H9 (cell line): ENCODE results near the gene NRP1. TPM values are rescaled to one million over a fixed set of nuclear protein-coding genes. Genes with fewer than 3 reads are reported as not detected.

ENCODE experiments used
- DNase-seq: peaks from one replicate; pipeline ENCODE4 v3.0.0-alpha.2; 2017
- H2AFZ ChIP-seq: one replicate; pipeline ENCODE4 v1.6.1; 2013; ENCODE audit warnings: mild to moderate bottlenecking, low read length, control low read depth, moderate library complexity
- H2AK5ac ChIP-seq: 2 replicates; pipeline ENCODE4 v1.6.1; 2013; ENCODE audit warnings: low read length, control low read depth, mixed read lengths; ENCODE audit not compliant: insufficient read length
- H2BK120ac ChIP-seq: one replicate; pipeline ENCODE4 v1.6.1; 2013; ENCODE audit warnings: low read depth, mild to moderate bottlenecking, low read length, control low read depth, inconsistent platforms; ENCODE audit not compliant: poor library complexity, severe bottlenecking
- H2BK12ac ChIP-seq: 2 replicates; pipeline ENCODE4 v1.6.1; 2013; ENCODE audit warnings: low read length, control low read depth, mixed read lengths, low read depth; ENCODE audit not compliant: insufficient read length
- H2BK15ac ChIP-seq: 2 replicates; pipeline ENCODE4 v1.6.1; 2013; ENCODE audit warnings: low read depth, low read length, control low read depth
- H2BK20ac ChIP-seq: one replicate; pipeline ENCODE4 v1.6.1; 2013; ENCODE audit warnings: low read depth, mild to moderate bottlenecking, low read length, control low read depth, inconsistent platforms; ENCODE audit not compliant: poor library complexity, severe bottlenecking
- H2BK5ac ChIP-seq: 2 replicates; pipeline ENCODE4 v1.6.1; 2013; ENCODE audit warnings: low read length, control low read depth, mixed read lengths; ENCODE audit not compliant: insufficient read length
- H3K14ac ChIP-seq: 2 replicates; pipeline ENCODE4 v1.6.1; 2013; ENCODE audit warnings: low read length, control low read depth; ENCODE audit not compliant: insufficient read depth
- H3K18ac ChIP-seq: 2 replicates; pipeline ENCODE4 v1.6.1; 2013; ENCODE audit warnings: low read depth, mild to moderate bottlenecking, mixed read lengths, low read length, control low read depth; ENCODE audit not compliant: insufficient read length
- H3K23ac ChIP-seq: 2 replicates; pipeline ENCODE4 v1.6.1; 2013; ENCODE audit warnings: low read length, control low read depth, mixed read lengths, low read depth; ENCODE audit not compliant: insufficient read length
- H3K23me2 ChIP-seq: 2 replicates; pipeline ENCODE4 v1.6.1; 2013; ENCODE audit warnings: low read depth, mild to moderate bottlenecking, mixed read lengths, low read length, control low read depth; ENCODE audit not compliant: insufficient read length, poor library complexity, severe bottlenecking
- H3K27ac ChIP-seq: 2 replicates; pipeline ENCODE4 v1.5.1; 2013; ENCODE audit warnings: low read length, control low read depth, mixed read lengths, low read depth; ENCODE audit not compliant: insufficient read length
- H3K27me3 ChIP-seq: 2 replicates; pipeline ENCODE4 v1.6.1; 2013; ENCODE audit warnings: low read length, control low read depth, inconsistent platforms; ENCODE audit not compliant: insufficient read depth
- H3K4ac ChIP-seq: 2 replicates; pipeline ENCODE4 v1.6.1; 2013; ENCODE audit warnings: low read depth, mild to moderate bottlenecking, control low read depth, inconsistent platforms, low read length, moderate library complexity
- H3K4me1 ChIP-seq: 2 replicates; pipeline ENCODE4 v1.6.1; 2013; ENCODE audit warnings: low read length, control low read depth, inconsistent platforms; ENCODE audit not compliant: insufficient read depth
- H3K4me2 ChIP-seq: 2 replicates; pipeline ENCODE4 v1.6.1; 2013; ENCODE audit warnings: low read length, control low read depth, mixed read lengths; ENCODE audit not compliant: insufficient read length, insufficient read depth
- H3K56ac ChIP-seq: 2 replicates; pipeline ENCODE4 v1.6.1; 2013; ENCODE audit warnings: low read depth, mild to moderate bottlenecking, mixed read lengths, low read length, control low read depth; ENCODE audit not compliant: insufficient read length
- H3K79me1 ChIP-seq: 2 replicates; pipeline ENCODE4 v1.6.1; 2013; ENCODE audit warnings: low read depth, mild to moderate bottlenecking, moderate library complexity, low read length, control low read depth, inconsistent platforms; ENCODE audit not compliant: insufficient read depth, poor library complexity, severe bottlenecking
- H3K79me2 ChIP-seq: 2 replicates; pipeline ENCODE4 v1.6.1; 2013; ENCODE audit warnings: low read length, control low read depth, inconsistent platforms; ENCODE audit not compliant: insufficient read depth
- H3K9ac ChIP-seq: 2 replicates; pipeline ENCODE4 v1.6.1; 2013; ENCODE audit warnings: low read length, control low read depth, mixed read lengths; ENCODE audit not compliant: insufficient read length; ENCODE audit errors: extremely low read depth
- H3K9me3 ChIP-seq: one replicate; pipeline ENCODE4 v1.6.1; 2013; ENCODE audit warnings: low read depth, low read length, inconsistent platforms; ENCODE audit not compliant: control insufficient read depth
- H3T11ph ChIP-seq: one replicate; pipeline ENCODE4 v1.6.1; 2013; ENCODE audit warnings: mild to moderate bottlenecking, low read length, control low read depth, inconsistent platforms
- H4K20me1 ChIP-seq: one replicate; pipeline ENCODE4 v1.6.1; 2013; ENCODE audit not compliant: control insufficient read depth, insufficient read length, insufficient read depth
- H4K5ac ChIP-seq: 2 replicates; pipeline ENCODE4 v1.6.1; 2013; ENCODE audit warnings: low read depth, mild to moderate bottlenecking, mixed read lengths, low read length, control low read depth; ENCODE audit not compliant: insufficient read length
- H4K8ac ChIP-seq: replicated peaks from 2 replicates; pipeline ENCODE4 v1.6.1; 2013; ENCODE audit warnings: low read length, control low read depth, mixed read lengths, low read depth; ENCODE audit not compliant: insufficient read length
- H4K91ac ChIP-seq: 2 replicates; pipeline ENCODE4 v1.6.1; 2013; ENCODE audit warnings: low read depth, mild to moderate bottlenecking, moderate library complexity, mixed read lengths, low read length, control low read depth; ENCODE audit not compliant: insufficient read length
- H3K27ac Mint-ChIP-seq, 3 experiments: 2 replicates in 2 of 3; 3 replicates in 1 of 3; pipeline ENCODE4 v1.8.0; 2020 to 2021; ENCODE audit warnings: mixed read lengths in 3 of 3, mild to moderate bottlenecking in 1 of 3, moderate library complexity in 1 of 3
- H3K27me3 Mint-ChIP-seq: 2 replicates; pipeline ENCODE4 v1.8.0; 2021; ENCODE audit warnings: low read depth, mild to moderate bottlenecking, moderate library complexity, mixed read lengths
- H3K36me3 Mint-ChIP-seq, 3 experiments: 2 replicates in 2 of 3; 3 replicates in 1 of 3; pipeline ENCODE4 v1.8.0; 2020 to 2021; ENCODE audit warnings: low read depth in 3 of 3, mixed read lengths in 3 of 3; ENCODE audit not compliant: insufficient read depth in 1 of 3
- H3K4me1 Mint-ChIP-seq, 2 experiments: 2 replicates each; pipeline ENCODE4 v1.8.0; 2020; ENCODE audit warnings: mixed read lengths in 2 of 2
- H3K4me3 Mint-ChIP-seq, 2 experiments: 2 replicates in 1 of 2; 3 replicates in 1 of 2; pipeline ENCODE4 v1.8.0; 2020 to 2021; ENCODE audit warnings: mild to moderate bottlenecking in 2 of 2, mixed read lengths in 2 of 2, moderate library complexity in 1 of 2
- H3K9me3 Mint-ChIP-seq, 2 experiments: 2 replicates in 1 of 2; 3 replicates in 1 of 2; pipeline ENCODE4 v1.8.0; 2020; ENCODE audit warnings: mild to moderate bottlenecking in 2 of 2, mixed read lengths in 2 of 2, moderate library complexity in 1 of 2
- CTCF ChIP-seq: fragments of 200-600 bp; sonication (generic); conservative IDR thresholded peaks from 3 replicates; pipeline ENCODE4 v1.8.0; 2021; ENCODE audit warnings: antibody characterized with exemption, mild to moderate bottlenecking
- WGBS: extraction: QIAGEN DNeasy Blood & Tissue Kit; methylation state at CpG from one replicate; pipeline ENCODE4 v1.1.7; 2013; ENCODE audit warnings: missing lambda C conversion rate, low lambda C conversion rate, mixed read lengths; ENCODE audit not compliant: insufficient read length; ENCODE audit errors: extremely low coverage; 5-methylcytosine and 5-hydroxymethylcytosine counted together
- total RNA-seq: library from RNA; stranded (reverse); gene quantifications from 2 replicates; pipeline ENCODE4 v1.2.1, GENCODE V29; 2021

NRP1 gene
- total RNA-seq, 1 experiment from 2014 or later, result 4.6 TPM

- H2AFZ ChIP-seq, result no peak overlapping the region
- H4K8ac ChIP-seq, result no peak overlapping the region
- no peak overlapping the region for H3K4me2 ChIP-seq
- Mint-ChIP-seq H3K4me1 (peaks cover 2 to 9% of the 10 kb centered on the region in 2 experiments; a peak in 3 of 4 replicates), H3K4me3 (no peak overlapping the region), H3K27ac (no peak overlapping the region), H3K36me3 (no peaks in the 10 kb centered on the region), H3K27me3 (no peaks in the 10 kb centered on the region; the same call in none of the 2 replicates), H3K9me3 (no peaks in the 10 kb centered on the region)
- no peak overlapping the region for H3K56ac ChIP-seq
- no peak overlapping the region for H4K5ac ChIP-seq
- no peak overlapping the region for H3K18ac ChIP-seq
- H3K14ac ChIP-seq, result no peak overlapping the region
- H4K20me1 ChIP-seq, result no peaks in the 10 kb centered on the region
- H3K79me1 ChIP-seq, result no peaks in the 10 kb centered on the region
- H3K27ac ChIP-seq, result no peak overlapping the region
- no peak overlapping the region for H2BK5ac ChIP-seq
- H3K9ac ChIP-seq, result no peak overlapping the region
- H3K23me2 ChIP-seq, result no peaks in the 10 kb centered on the region
- H3T11ph ChIP-seq, result no peak overlapping the region
- H2BK20ac ChIP-seq, result no peak overlapping the region
- no peak for DNase-seq
- H3K4me1 ChIP-seq, result no peaks in the 10 kb centered on the region
- no peak overlapping the region for H2BK15ac ChIP-seq
- H3K79me2 ChIP-seq, result no peaks in the 10 kb centered on the region; the same call in 1 of the 2 replicates
- no peak overlapping the region for H2BK120ac ChIP-seq
- no peak overlapping the region for H4K91ac ChIP-seq
- no peak overlapping the region for H3K23ac ChIP-seq
- H3K9me3 ChIP-seq, result no peaks in the 10 kb centered on the region
- H3K27me3 ChIP-seq, result no peaks in the 10 kb centered on the region
- H2BK12ac ChIP-seq, result no peak overlapping the region
- H2AK5ac ChIP-seq, result no peak overlapping the region
- no CpG with 5 or more reads among the region's 8 CpGs for WGBS
- no peak overlapping the region for H3K4ac ChIP-seq
- TF ChIP-seq CTCF, result no peak
Observed at GRCh38 chr10:33195608-33196376, 138.7 kb downstream of the NRP1 start.
